ENCODE results near the gene FIBCD1.
"Not testable (repeated sequence)": the region's sequence is repeated elsewhere in the genome, so short reads cannot be mapped to it uniquely, and the experiment has no call there.

FIBCD1 gene

GRCh38 chr9:130973686-130974281 lies 34.7 kb upstream of the FIBCD1 start:
- no peak for DNase-seq (ENCODE audit: low read depth in 4 of 4, low spot score in 1 of 4)

GRCh38 chr9:130972957-130973685 lies 34.1 kb upstream of the FIBCD1 start:
- no peak for DNase-seq (ENCODE audit: low read depth in 4 of 4, low spot score in 1 of 4)

GRCh38 chr9:130972277-130972956 lies 33.4 kb upstream of the FIBCD1 start:
- no peak for DNase-seq (ENCODE audit: low read depth in 4 of 4, low spot score in 1 of 4)

GRCh38 chr9:130971294-130971849 lies 32.3 kb upstream of the FIBCD1 start:
- DNase-seq (ENCODE audit: low read depth in 4 of 4, low spot score in 1 of 4): no peak

- DNase-seq (ENCODE audit: low read depth in 4 of 4, low spot score in 1 of 4): no peak
Observed at GRCh38 chr9:130970855-130971254, 31.8 kb upstream of the FIBCD1 start.

- DNase-seq (ENCODE audit: low read depth in 4 of 4, low spot score in 1 of 4): no peak
Observed at GRCh38 chr9:130970052-130970451, 31.0 kb upstream of the FIBCD1 start.

GRCh38 chr9:130965680-130966079 lies 26.6 kb upstream of the FIBCD1 start:
- no peak for DNase-seq (ENCODE audit: low read depth in 4 of 4, low spot score in 1 of 4)

- DNase-seq (ENCODE audit: low read depth in 4 of 4, low spot score in 1 of 4): no peak
Observed at GRCh38 chr9:130963916-130964315, 24.9 kb upstream of the FIBCD1 start.

GRCh38 chr9:130963337-130963908 lies 24.4 kb upstream of the FIBCD1 start:
- no peak for DNase-seq (ENCODE audit: low read depth in 4 of 4, low spot score in 1 of 4)

GRCh38 chr9:130962418-130963316 lies 23.6 kb upstream of the FIBCD1 start:
- DNase-seq (ENCODE audit: low read depth in 4 of 4, low spot score in 1 of 4): no peak

- no peak for DNase-seq (ENCODE audit: low read depth in 4 of 4, low spot score in 1 of 4)
Observed at GRCh38 chr9:130961511-130962300, 22.7 kb upstream of the FIBCD1 start.

GRCh38 chr9:130960522-130961378 lies 21.7 kb upstream of the FIBCD1 start:
- no peak for DNase-seq (ENCODE audit: low read depth in 4 of 4, low spot score in 1 of 4)

GRCh38 chr9:130959809-130960334 lies 20.8 kb upstream of the FIBCD1 start:
- DNase-seq (ENCODE audit: low read depth in 4 of 4, low spot score in 1 of 4): no peak

- DNase-seq (ENCODE audit: low read depth in 4 of 4, low spot score in 1 of 4): not testable (repeated sequence)
Observed at GRCh38 chr9:130958564-130958963, 19.5 kb upstream of the FIBCD1 start.

GRCh38 chr9:130957451-130958203 lies 18.6 kb upstream of the FIBCD1 start:
- DNase-seq (ENCODE audit: low read depth in 4 of 4, low spot score in 1 of 4): no peak

- no peak for DNase-seq (ENCODE audit: low read depth in 4 of 4, low spot score in 1 of 4)
Observed at GRCh38 chr9:130956636-130957450, 17.8 kb upstream of the FIBCD1 start.

Data from stimulated activated CD4-positive, alpha-beta T cell treated with anti-CD3 and anti-CD28 coated beads, Interleukin-1b, Interleukin-23, amount 100 ng/mL, for 24 hours (primary cell).